Eye (tissue), 1 donor: ENCODE measurements around the gene KCNC3.

Source experiments
- DNase-seq: peaks from one replicate; pipeline ENCODE4 v3.0.0-alpha.2; 2015

KCNC3 gene

GRCh38 chr19:50309396-50310125 lies 19.6 kb downstream of the KCNC3 start:
- no peak for DNase-seq

- no peak for DNase-seq
Measured at GRCh38 chr19:50308991-50309390, 20.2 kb downstream of the KCNC3 start.

- DNase-seq = no peak
Measured at GRCh38 chr19:50303558-50303957, 25.6 kb downstream of the KCNC3 start.

- DNase-seq = no peak
Measured at GRCh38 chr19:50301607-50301971, 27.6 kb downstream of the KCNC3 start.

GRCh38 chr19:50300814-50301606 lies 28.2 kb downstream of the KCNC3 start:
- DNase-seq = no peak

DNA sequence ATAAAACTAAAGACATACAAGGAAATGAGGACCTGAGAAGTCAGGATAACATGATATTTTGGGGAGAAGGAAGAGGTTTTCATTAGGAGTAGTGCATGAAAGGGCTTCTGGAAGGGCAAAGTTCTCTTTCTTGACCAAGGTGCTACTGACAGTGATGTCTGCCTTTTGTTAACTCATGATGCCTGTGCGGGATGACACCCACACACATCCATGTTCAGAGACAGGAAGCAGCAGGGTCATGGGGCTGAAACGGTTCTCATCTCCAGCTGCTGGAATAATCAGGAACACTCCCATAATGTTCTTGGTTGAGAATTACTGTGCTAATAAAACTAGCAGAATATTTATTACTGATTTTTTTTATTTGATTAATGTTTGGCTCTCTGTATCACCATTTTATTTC lies 29.1 kb downstream of the KCNC3 start:
- DNase-seq = no peak

- no peak for DNase-seq
Measured at GRCh38 chr19:50293263-50294004, 35.7 kb downstream of the KCNC3 start.

DNA sequence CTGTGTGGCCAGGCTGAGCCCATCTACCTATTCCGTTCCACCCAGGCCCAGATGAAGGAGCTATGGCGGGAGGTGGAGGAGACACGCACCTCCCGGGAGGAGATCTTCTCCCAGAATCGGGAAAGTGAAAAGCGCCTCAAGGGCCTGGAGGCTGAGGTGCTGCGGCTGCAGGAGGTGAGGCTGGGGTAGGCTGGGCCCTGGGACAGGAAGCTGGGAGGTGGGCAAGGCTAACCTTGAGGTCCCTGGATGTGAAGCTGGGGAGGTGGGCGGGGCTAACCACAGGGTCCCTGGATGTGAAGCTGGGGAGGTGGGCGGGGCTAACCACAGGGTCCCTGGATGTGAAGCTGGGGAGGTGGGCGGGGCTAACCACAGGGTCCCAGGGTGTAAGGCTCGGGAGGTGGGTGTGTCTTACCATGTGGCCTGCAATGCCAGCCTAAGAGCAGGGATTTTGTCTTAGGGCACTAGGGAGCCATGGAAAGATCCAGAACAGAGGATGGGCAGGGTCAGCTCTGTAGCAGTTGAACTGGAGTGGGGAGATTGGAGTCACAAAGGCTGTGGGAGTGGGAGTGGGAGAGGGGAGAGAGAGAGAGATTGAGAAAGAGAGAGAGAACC lies 36.9 kb downstream of the KCNC3 start:
- no peak for DNase-seq

GRCh38 chr19:50290775-50291174 lies 38.4 kb downstream of the KCNC3 start:
- DNase-seq = no peak

GRCh38 chr19:50290011-50290410 lies 39.2 kb downstream of the KCNC3 start:
- DNase-seq = no peak

DNA sequence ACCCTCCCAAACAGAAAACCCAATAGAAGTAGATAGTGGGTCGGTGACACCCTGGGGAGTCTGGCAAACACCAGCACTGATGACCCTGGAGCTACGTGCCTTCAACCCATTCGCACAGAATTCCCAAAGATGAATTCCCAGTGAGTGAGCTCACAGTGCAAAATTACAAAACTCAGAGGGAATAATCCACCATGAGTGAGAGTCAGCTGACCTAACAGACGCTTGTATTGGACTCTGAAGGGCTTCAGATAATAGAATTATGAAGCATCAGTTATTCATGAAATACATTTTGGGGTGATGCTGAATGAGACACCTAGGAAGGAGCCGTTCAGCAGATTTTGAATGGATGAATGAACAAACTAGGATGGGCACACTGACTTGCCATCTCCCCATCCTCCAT lies 40.2 kb downstream of the KCNC3 start:
- DNase-seq = no peak

GRCh38 chr19:50287331-50287730 lies 41.8 kb downstream of the KCNC3 start:
- DNase-seq = no peak

DNA sequence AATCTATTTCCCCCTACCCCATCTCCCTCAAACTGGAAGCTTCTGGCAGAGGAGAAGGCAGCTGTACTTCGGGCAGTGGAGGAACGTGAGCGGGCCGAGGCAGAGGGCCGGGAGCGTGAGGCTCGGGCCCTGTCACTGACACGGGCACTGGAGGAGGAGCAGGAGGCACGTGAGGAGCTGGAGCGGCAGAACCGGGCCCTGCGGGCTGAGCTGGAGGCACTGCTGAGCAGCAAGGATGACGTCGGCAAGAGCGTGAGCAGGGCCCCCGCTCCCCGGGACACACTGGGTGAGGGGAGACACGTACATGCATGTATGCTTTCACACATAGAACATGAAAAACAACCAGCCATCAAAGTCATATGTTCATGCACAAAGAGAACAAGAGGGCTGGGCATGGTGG lies 42.7 kb downstream of the KCNC3 start:
- DNase-seq = no peak

- peak; percentile 9 for DNase-seq
Measured at GRCh38 chr19:50285833-50286232, 43.3 kb downstream of the KCNC3 start.

DNA sequence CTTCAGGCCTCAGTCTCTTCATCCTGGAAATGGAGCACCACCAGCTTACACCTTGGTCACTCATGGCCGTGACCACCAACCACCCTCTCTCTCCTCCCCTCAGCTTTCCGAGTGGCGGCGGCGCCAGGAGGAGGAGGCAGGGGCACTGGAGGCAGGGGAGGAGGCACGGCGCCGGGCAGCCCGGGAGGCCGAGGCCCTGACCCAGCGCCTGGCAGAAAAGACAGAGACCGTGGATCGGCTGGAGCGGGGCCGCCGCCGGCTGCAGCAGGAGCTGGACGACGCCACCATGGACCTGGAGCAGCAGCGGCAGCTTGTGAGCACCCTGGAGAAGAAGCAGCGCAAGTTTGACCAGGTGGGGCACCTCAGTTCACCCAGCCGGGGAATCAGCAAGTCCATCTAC lies 47.7 kb downstream of the KCNC3 start:
- no peak for DNase-seq

GRCh38 chr19:50280983-50281382 lies 48.2 kb downstream of the KCNC3 start:
- no peak for DNase-seq

GRCh38 chr19:50280074-50280473 lies 49.1 kb downstream of the KCNC3 start:
- DNase-seq = no peak

DNA sequence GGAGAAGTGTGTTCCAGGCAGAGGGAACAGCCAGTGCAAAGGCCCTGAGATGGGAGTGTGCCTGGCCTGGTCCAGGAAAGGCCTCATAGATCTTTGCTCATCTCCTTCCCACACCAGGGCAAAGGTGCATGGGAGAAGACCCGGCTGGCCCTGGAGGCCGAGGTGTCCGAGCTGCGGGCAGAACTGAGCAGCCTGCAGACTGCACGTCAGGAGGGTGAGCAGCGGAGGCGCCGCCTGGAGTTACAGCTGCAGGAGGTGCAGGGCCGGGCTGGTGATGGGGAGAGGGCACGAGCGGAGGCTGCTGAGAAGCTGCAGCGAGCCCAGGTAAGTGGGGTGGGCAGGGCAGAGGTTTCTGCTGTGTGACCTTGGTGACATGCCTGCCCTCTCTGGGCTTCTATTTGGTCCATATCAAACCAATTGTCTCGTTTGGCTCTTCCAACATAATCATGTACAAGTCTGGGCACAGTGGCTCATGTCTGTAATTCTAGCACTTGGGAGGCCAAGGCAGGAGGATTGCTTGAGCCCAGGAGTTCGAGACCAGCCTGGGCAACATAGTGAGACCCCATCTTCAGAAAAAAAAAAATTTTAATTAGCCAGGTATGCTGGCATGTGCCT lies 51.1 kb downstream of the KCNC3 start:
- DNase-seq = no peak

GRCh38 chr19:50276370-50277063 lies 52.7 kb downstream of the KCNC3 start:
- DNase-seq = no peak

GRCh38 chr19:50275577-50276368 lies 53.4 kb downstream of the KCNC3 start:
- DNase-seq = no peak

GRCh38 chr19:50273821-50274220 lies 55.4 kb downstream of the KCNC3 start:
- DNase-seq = no peak
